Measurements from ENCODE around the gene MMAB. TPM values are rescaled to one million over a fixed set of nuclear protein-coding genes. Genes with fewer than 3 reads are reported as not detected.

MMAB gene
- total and polyA plus RNA-seq, 10 of the 15 experiments (the other 5 are each of a cell fraction or from before 2014, with no cell fraction given): 10.6 to 65.3 (median 45.2) TPM

DNA sequence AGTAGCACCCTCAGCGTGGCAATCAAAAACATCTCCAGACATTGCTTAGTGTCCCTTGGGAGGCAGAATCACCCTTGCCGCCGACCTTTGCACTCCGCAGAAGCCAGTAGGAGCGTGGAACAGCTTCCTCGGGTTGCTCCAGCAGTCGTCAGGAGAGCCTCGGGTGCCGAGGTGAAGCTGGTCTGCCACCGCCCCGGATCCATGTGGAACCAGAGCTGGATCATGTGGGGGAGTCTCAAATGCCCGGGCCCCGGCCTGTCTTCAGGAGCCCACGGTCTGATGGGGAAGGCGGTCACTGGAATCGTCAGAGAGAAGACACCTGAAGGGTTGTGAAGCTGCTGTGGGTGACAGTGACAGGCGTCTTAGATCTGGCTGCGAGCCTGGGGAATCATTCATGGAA lies 14.6 kb upstream of the MMAB start:
- H3K27me3 ChIP-seq (replicated peaks in 1 of 2; ENCODE audit: control insufficient read depth in 2 of 2, insufficient read depth in 2 of 2, low read length in 1 of 2): no peaks in the 10 kb centered on the region
- no peaks in the 10 kb centered on the region for H3K4me1 ChIP-seq (ENCODE audit: control insufficient read depth, insufficient read depth, low read length)
- CTCF ChIA-PET: interaction anchor here (2.3 kb wide), 1 partner anchor 10 kb away, joined by 10 read pairs; no protein-coding TSS in a partner anchor
- H3K79me2 ChIP-seq (ENCODE audit: control insufficient read depth, insufficient read depth, low read length): no peaks in the 10 kb centered on the region
- no peaks in the 10 kb centered on the region for H3K9me3 ChIP-seq (replicated peaks; ENCODE audit: control insufficient read depth, insufficient read depth, low read length)
- TF ChIP-seq, protein P1, sequence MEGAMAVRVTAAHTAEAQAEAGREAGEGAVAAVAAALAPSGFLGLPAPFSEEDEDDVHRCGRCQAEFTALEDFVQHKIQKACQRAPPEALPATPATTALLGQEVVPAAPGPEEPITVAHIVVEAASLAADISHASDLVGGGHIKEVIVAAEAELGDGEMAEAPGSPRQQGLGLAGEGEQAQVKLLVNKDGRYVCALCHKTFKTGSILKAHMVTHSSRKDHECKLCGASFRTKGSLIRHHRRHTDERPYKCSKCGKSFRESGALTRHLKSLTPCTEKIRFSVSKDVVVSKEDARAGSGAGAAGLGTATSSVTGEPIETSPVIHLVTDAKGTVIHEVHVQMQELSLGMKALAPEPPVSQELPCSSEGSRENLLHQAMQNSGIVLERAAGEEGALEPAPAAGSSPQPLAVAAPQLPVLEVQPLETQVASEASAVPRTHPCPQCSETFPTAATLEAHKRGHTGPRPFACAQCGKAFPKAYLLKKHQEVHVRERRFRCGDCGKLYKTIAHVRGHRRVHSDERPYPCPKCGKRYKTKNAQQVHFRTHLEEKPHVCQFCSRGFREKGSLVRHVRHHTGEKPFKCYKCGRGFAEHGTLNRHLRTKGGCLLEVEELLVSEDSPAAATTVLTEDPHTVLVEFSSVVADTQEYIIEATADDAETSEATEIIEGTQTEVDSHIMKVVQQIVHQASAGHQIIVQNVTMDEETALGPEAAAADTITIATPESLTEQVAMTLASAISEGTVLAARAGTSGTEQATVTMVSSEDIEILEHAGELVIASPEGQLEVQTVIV (IDR thresholded peaks at IDR 0.05; ENCODE audit: borderline replicate concordance, partially characterized antibody): no peak
- no peak for TF ChIP-seq IKZF2 (IDR thresholded peaks at IDR 0.05)
- TF ChIP-seq NRF1 (conservative IDR thresholded peaks at IDR 0.05; ENCODE audit: low read depth, low read length): no peak
- TF ChIP-seq SUPT20H (IDR thresholded peaks at IDR 0.05; ENCODE audit: borderline replicate concordance, control insufficient read depth, low read depth, low read length): no peak
- TF ChIP-seq POLR2A (IDR thresholded peaks at IDR 0.05; ENCODE audit: low read depth, low read length): no peak
- TF ChIP-seq, protein P2, sequence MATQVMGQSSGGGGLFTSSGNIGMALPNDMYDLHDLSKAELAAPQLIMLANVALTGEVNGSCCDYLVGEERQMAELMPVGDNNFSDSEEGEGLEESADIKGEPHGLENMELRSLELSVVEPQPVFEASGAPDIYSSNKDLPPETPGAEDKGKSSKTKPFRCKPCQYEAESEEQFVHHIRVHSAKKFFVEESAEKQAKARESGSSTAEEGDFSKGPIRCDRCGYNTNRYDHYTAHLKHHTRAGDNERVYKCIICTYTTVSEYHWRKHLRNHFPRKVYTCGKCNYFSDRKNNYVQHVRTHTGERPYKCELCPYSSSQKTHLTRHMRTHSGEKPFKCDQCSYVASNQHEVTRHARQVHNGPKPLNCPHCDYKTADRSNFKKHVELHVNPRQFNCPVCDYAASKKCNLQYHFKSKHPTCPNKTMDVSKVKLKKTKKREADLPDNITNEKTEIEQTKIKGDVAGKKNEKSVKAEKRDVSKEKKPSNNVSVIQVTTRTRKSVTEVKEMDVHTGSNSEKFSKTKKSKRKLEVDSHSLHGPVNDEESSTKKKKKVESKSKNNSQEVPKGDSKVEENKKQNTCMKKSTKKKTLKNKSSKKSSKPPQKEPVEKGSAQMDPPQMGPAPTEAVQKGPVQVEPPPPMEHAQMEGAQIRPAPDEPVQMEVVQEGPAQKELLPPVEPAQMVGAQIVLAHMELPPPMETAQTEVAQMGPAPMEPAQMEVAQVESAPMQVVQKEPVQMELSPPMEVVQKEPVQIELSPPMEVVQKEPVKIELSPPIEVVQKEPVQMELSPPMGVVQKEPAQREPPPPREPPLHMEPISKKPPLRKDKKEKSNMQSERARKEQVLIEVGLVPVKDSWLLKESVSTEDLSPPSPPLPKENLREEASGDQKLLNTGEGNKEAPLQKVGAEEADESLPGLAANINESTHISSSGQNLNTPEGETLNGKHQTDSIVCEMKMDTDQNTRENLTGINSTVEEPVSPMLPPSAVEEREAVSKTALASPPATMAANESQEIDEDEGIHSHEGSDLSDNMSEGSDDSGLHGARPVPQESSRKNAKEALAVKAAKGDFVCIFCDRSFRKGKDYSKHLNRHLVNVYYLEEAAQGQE (IDR thresholded peaks at IDR 0.05; ENCODE audit: low read depth, low read length): no peak
- no peak for TF ChIP-seq YY1 (IDR thresholded peaks at IDR 0.05; ENCODE audit: low read depth, low read length)
- no peak for TF ChIP-seq SREBF2 (IDR thresholded peaks at IDR 0.05; ENCODE audit: low read length)
- TF ChIP-seq, protein P3, sequence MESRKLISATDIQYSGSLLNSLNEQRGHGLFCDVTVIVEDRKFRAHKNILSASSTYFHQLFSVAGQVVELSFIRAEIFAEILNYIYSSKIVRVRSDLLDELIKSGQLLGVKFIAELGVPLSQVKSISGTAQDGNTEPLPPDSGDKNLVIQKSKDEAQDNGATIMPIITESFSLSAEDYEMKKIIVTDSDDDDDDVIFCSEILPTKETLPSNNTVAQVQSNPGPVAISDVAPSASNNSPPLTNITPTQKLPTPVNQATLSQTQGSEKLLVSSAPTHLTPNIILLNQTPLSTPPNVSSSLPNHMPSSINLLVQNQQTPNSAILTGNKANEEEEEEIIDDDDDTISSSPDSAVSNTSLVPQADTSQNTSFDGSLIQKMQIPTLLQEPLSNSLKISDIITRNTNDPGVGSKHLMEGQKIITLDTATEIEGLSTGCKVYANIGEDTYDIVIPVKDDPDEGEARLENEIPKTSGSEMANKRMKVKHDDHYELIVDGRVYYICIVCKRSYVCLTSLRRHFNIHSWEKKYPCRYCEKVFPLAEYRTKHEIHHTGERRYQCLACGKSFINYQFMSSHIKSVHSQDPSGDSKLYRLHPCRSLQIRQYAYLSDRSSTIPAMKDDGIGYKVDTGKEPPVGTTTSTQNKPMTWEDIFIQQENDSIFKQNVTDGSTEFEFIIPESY (IDR thresholded peaks at IDR 0.05): no peak
- no peak for TF ChIP-seq MTA2 (IDR thresholded peaks at IDR 0.05; ENCODE audit: low read depth)
- H4K20me1 ChIP-seq (ENCODE audit: control insufficient read depth, insufficient read depth): no peaks in the 10 kb centered on the region
- in situ Hi-C loops (cut with MboI) (no loop called here), intact Hi-C loops (cut with micrococcal nuclease; ENCODE audit: unreplicated experiment) (no loop called here)
- H3K9ac ChIP-seq (ENCODE audit: control insufficient read depth, insufficient read depth, low read length): no peak overlapping the region
- H3K27ac ChIP-seq (ENCODE audit: control insufficient read depth, insufficient read depth): no peak overlapping the region
- no TSS peak for BruUV-seq (replicated peaks)
- no peak overlapping the region for H3K4me3 ChIP-seq
- RAD21 ChIA-PET (ENCODE audit: unreplicated experiment): no interaction called here
- 91% methylated on average over 18 of the region's 18 CpGs for WGBS (ENCODE audit: insufficient coverage, insufficient replicate concordance, low lambda C conversion rate, missing lambda C conversion rate)
- peaks cover 3 to 8% of the 10 kb centered on the region in 2 experiments; a peak in 3 of 4 replicates for H3K36me3 ChIP-seq (ENCODE audit: control insufficient read depth in 2 of 2, insufficient read depth in 2 of 2, low read length in 1 of 2)
- FAIRE-seq: no peak
- POLR2A ChIA-PET: no interaction called here
- no peak overlapping the region for H3K4me2 ChIP-seq (ENCODE audit: control insufficient read depth, insufficient read depth)
- H2AFZ ChIP-seq (ENCODE audit: control insufficient read depth, low read depth, low read length): no peak overlapping the region
- ATAC-seq: no peak
- DNase-seq (ENCODE audit: low read depth, low spot score): no peak
- SMC1A ChIA-PET (ENCODE audit: uncharacterized antibody, unreplicated experiment): no interaction called here

All from GM12878 (cell line).